Gastrocnemius medialis (tissue), 4 donors: ENCODE measurements around the gene PID1.

Source experiments
- CTCF ChIP-seq, 5 experiments: fragments of 450-650 bp in 3 of 5; fragments of 200-600 bp in 2 of 5; sonication (generic) in 2 of 5; IDR thresholded peaks in 4 of 5; conservative IDR thresholded peaks in 1 of 5; 1 replicate in 4 of 5; 2 replicates in 1 of 5; pipeline ENCODE4 v1.5.1; 2016 to 2019; ENCODE audit warnings: antibody characterized with exemption in 5 of 5, mild to moderate bottlenecking in 3 of 5, moderate library complexity in 3 of 5
- POLR2A ChIP-seq, 2 donors: fragments of 450-650 bp; IDR thresholded peaks; one replicate each; pipeline ENCODE4 v1.6.1; 2017; ENCODE audit warnings: antibody characterized with exemption in 2 of 2, mild to moderate bottlenecking in 2 of 2, moderate library complexity in 2 of 2

- TF ChIP-seq CTCF (IDR thresholded peaks at IDR 0.05 in 4 of 5, conservative IDR thresholded peaks at IDR 0.05 in 1 of 5) (no peak), POLR2A (IDR thresholded peaks at IDR 0.05) (no peak)
Measured at GRCh38 chr2:229057976-229058553, 213.0 kb downstream of the PID1 start.
